HepG2 (cell line): ENCODE results near the gene FMNL2. TPM values are rescaled to one million over a fixed set of nuclear protein-coding genes. Genes with fewer than 3 reads are reported as not detected.

Source experiments
- CBFB ChIP-seq: sonication (generic); formaldehyde crosslinking; IDR thresholded peaks from 2 replicates; pipeline ENCODE4 v1.4.0; 2020; ENCODE audit warnings: missing genetic modification reagents
- PCBP2 ChIP-seq: fragments of 200-400 bp; formaldehyde crosslinking; optimal IDR thresholded peaks from 2 replicates; pipeline ENCODE3; 2018; ENCODE audit warnings: low read length, low read depth; ENCODE audit not compliant: poor library complexity, severe bottlenecking
- RBM22 ChIP-seq: fragments of 200-400 bp; formaldehyde crosslinking; optimal IDR thresholded peaks from 2 replicates; pipeline ENCODE3; 2017; ENCODE audit warnings: mild to moderate bottlenecking, low read length, moderate library complexity
- RFXAP ChIP-seq: sonication (generic); formaldehyde crosslinking; IDR thresholded peaks from 2 replicates; pipeline ENCODE4 v1.4.0; 2020; ENCODE audit warnings: missing genetic modification reagents, borderline replicate concordance
- SRY ChIP-seq: sonication (generic); formaldehyde crosslinking; IDR thresholded peaks from 2 replicates; pipeline ENCODE4 v1.8.0; 2022; ENCODE audit warnings: mild to moderate bottlenecking, missing genetic modification reagents
- THYN1 ChIP-seq: sonication (generic); formaldehyde crosslinking; IDR thresholded peaks from 2 replicates; pipeline ENCODE4 v1.8.1; 2023; ENCODE audit warnings: low read depth, mild to moderate bottlenecking, moderate library complexity, missing genetic modification reagents, borderline replicate concordance
- ZNF260 ChIP-seq: sonication (generic); formaldehyde crosslinking; IDR thresholded peaks from 2 replicates; pipeline ENCODE4 v1.4.0; 2020; ENCODE audit warnings: missing genetic modification reagents, low read depth, mild to moderate bottlenecking, borderline replicate concordance
- polyA plus RNA-seq, 8 experiments: library from polyadenylated mRNA; depleted of rRNA in 3 of 8; stranded (reverse) in 7 of 8; unstranded in 1 of 8; fragments of >200 nt; fragmentation: Illumina TruSeq in 4 of 8; extraction: Trizol in 4 of 8; gene quantifications; 2 replicates each; pipeline versions ENCODE4 v1.2.1 to v1.2.3, GENCODE V29; 2011 to 2016; ENCODE audit warnings: low read depth in 4 of 8, missing spikeins in 1 of 8, mixed read lengths in 1 of 8; ENCODE audit not compliant: insufficient read depth in 1 of 8
- total RNA-seq, 5 experiments: library from RNA; depleted of rRNA; stranded (reverse); fragments of >200 nt; fragmentation: Illumina TruSeq; extraction: Trizol; gene quantifications; 2 replicates each; pipeline ENCODE4 v1.2.3, GENCODE V29; 2016; ENCODE audit warnings: low read depth in 1 of 5
- TF ChIP-seq, protein P1 (sequence below): sonication (generic); formaldehyde crosslinking; IDR thresholded peaks from 2 replicates; pipeline ENCODE4 v1.4.0; 2020; ENCODE audit warnings: missing genetic modification reagents, borderline replicate concordance
- TF ChIP-seq, protein P2 (sequence below): sonication (generic); formaldehyde crosslinking; IDR thresholded peaks from one replicate; pipeline ENCODE4 v1.5.1; 2020; ENCODE audit warnings: mild to moderate bottlenecking, missing genetic modification reagents; ENCODE audit errors: not compliant biosample characterization
- TF ChIP-seq, protein P3 (sequence below): sonication (generic); formaldehyde crosslinking; IDR thresholded peaks from 2 replicates; pipeline ENCODE4 v1.4.0; 2020; ENCODE audit warnings: missing genetic modification reagents

Gene FMNL2
- total and polyA plus RNA-seq, 2 of the 13 experiments (the other 11 are each of a cell fraction or from before 2014, with no cell fraction given), result 66.5 to 67.7 TPM

DNA sequence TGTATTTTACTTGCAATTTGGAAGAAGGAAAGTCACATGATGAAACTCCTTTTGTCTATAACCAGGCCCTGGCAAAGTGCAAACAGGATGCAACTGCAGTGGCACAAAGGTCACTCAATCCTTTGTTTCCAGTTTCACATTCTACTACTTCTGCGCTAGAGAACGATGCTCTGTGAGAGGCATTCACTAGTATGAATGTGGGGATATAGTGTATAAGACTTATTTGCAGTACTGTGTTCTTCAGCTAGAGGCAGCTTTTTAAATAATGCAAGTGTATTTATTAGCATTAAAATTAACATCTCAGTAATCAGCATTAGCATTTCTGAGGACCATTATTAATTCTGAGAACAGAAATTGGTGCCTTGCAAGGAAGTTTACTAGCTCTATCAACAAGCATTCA, 313.4 kb downstream of the FMNL2 start (continued):
- TF ChIP-seq, protein P1, sequence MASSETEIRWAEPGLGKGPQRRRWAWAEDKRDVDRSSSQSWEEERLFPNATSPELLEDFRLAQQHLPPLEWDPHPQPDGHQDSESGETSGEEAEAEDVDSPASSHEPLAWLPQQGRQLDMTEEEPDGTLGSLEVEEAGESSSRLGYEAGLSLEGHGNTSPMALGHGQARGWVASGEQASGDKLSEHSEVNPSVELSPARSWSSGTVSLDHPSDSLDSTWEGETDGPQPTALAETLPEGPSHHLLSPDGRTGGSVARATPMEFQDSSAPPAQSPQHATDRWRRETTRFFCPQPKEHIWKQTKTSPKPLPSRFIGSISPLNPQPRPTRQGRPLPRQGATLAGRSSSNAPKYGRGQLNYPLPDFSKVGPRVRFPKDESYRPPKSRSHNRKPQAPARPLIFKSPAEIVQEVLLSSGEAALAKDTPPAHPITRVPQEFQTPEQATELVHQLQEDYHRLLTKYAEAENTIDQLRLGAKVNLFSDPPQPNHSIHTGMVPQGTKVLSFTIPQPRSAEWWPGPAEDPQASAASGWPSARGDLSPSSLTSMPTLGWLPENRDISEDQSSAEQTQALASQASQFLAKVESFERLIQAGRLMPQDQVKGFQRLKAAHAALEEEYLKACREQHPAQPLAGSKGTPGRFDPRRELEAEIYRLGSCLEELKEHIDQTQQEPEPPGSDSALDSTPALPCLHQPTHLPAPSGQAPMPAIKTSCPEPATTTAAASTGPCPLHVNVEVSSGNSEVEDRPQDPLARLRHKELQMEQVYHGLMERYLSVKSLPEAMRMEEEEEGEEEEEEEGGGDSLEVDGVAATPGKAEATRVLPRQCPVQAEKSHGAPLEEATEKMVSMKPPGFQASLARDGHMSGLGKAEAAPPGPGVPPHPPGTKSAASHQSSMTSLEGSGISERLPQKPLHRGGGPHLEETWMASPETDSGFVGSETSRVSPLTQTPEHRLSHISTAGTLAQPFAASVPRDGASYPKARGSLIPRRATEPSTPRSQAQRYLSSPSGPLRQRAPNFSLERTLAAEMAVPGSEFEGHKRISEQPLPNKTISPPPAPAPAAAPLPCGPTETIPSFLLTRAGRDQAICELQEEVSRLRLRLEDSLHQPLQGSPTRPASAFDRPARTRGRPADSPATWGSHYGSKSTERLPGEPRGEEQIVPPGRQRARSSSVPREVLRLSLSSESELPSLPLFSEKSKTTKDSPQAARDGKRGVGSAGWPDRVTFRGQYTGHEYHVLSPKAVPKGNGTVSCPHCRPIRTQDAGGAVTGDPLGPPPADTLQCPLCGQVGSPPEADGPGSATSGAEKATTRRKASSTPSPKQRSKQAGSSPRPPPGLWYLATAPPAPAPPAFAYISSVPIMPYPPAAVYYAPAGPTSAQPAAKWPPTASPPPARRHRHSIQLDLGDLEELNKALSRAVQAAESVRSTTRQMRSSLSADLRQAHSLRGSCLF (CRISPR knock-in tag), result no peak
- TF ChIP-seq PCBP2 (no peak), RBM22 (peak; percentile 79), CBFB (no peak), RFXAP (no peak), THYN1 (no peak), SRY (CRISPR knock-in tag) (no peak), ZNF260 (CRISPR knock-in tag) (no peak)
- TF ChIP-seq, protein P2, sequence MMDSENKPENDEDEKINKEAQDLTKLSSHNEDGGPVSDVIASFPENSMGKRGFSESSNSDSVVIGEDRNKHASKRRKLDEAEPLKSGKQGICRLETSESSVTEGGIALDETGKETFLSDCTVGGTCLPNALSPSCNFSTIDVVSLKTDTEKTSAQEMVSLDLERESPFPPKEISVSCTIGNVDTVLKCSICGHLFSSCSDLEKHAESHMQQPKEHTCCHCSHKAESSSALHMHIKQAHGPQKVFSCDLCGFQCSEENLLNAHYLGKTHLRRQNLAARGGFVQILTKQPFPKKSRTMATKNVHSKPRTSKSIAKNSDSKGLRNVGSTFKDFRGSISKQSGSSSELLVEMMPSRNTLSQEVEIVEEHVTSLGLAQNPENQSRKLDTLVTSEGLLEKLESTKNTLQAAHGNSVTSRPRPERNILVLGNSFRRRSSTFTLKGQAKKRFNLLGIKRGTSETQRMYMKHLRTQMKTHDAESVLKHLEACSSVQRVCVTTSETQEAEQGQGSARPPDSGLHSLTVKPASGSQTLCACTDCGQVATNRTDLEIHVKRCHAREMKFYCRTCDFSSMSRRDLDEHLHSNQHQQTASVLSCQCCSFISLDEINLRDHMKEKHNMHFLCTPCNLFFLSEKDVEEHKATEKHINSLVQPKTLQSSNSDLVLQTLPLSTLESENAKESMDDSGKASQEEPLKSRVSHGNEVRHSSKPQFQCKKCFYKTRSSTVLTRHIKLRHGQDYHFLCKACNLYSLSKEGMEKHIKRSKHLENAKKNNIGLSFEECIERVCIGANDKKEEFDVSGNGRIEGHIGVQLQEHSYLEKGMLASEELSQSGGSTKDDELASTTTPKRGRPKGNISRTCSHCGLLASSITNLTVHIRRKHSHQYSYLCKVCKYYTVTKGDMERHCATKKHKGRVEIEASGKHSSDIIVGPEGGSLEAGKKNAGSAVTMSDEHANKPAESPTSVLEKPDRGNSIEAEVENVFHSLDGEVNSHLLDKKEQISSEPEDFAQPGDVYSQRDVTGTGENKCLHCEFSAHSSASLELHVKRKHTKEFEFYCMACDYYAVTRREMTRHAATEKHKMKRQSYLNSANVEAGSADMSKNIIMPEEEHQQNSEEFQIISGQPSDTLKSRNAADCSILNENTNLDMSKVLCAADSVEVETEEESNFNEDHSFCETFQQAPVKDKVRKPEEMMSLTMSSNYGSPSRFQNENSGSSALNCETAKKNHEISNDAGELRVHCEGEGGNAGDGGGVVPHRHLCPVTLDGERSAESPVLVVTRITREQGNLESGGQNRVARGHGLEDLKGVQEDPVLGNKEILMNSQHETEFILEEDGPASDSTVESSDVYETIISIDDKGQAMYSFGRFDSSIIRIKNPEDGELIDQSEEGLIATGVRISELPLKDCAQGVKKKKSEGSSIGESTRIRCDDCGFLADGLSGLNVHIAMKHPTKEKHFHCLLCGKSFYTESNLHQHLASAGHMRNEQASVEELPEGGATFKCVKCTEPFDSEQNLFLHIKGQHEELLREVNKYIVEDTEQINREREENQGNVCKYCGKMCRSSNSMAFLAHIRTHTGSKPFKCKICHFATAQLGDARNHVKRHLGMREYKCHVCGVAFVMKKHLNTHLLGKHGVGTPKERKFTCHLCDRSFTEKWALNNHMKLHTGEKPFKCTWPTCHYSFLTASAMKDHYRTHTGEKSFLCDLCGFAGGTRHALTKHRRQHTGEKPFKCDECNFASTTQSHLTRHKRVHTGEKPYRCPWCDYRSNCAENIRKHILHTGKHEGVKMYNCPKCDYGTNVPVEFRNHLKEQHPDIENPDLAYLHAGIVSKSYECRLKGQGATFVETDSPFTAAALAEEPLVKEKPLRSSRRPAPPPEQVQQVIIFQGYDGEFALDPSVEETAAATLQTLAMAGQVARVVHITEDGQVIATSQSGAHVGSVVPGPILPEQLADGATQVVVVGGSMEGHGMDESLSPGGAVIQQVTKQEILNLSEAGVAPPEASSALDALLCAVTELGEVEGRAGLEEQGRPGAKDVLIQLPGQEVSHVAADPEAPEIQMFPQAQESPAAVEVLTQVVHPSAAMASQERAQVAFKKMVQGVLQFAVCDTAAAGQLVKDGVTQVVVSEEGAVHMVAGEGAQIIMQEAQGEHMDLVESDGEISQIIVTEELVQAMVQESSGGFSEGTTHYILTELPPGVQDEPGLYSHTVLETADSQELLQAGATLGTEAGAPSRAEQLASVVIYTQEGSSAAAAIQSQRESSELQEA (CRISPR knock-in tag), result no peak
- TF ChIP-seq, protein P3, sequence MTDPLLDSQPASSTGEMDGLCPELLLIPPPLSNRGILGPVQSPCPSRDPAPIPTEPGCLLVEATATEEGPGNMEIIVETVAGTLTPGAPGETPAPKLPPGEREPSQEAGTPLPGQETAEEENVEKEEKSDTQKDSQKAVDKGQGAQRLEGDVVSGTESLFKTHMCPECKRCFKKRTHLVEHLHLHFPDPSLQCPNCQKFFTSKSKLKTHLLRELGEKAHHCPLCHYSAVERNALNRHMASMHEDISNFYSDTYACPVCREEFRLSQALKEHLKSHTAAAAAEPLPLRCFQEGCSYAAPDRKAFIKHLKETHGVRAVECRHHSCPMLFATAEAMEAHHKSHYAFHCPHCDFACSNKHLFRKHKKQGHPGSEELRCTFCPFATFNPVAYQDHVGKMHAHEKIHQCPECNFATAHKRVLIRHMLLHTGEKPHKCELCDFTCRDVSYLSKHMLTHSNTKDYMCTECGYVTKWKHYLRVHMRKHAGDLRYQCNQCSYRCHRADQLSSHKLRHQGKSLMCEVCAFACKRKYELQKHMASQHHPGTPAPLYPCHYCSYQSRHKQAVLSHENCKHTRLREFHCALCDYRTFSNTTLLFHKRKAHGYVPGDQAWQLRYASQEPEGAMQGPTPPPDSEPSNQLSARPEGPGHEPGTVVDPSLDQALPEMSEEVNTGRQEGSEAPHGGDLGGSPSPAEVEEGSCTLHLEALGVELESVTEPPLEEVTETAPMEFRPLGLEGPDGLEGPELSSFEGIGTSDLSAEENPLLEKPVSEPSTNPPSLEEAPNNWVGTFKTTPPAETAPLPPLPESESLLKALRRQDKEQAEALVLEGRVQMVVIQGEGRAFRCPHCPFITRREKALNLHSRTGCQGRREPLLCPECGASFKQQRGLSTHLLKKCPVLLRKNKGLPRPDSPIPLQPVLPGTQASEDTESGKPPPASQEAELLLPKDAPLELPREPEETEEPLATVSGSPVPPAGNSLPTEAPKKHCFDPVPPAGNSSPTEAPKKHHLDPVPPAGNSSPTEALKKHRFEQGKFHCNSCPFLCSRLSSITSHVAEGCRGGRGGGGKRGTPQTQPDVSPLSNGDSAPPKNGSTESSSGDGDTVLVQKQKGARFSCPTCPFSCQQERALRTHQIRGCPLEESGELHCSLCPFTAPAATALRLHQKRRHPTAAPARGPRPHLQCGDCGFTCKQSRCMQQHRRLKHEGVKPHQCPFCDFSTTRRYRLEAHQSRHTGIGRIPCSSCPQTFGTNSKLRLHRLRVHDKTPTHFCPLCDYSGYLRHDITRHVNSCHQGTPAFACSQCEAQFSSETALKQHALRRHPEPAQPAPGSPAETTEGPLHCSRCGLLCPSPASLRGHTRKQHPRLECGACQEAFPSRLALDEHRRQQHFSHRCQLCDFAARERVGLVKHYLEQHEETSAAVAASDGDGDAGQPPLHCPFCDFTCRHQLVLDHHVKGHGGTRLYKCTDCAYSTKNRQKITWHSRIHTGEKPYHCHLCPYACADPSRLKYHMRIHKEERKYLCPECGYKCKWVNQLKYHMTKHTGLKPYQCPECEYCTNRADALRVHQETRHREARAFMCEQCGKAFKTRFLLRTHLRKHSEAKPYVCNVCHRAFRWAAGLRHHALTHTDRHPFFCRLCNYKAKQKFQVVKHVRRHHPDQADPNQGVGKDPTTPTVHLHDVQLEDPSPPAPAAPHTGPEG (CRISPR knock-in tag), result no peak
